GM12873 (cell line): Measurements from ENCODE around the gene ZNHIT2.

ENCODE experiments used
- TF ChIP-seq, protein P1 (sequence below): IDR thresholded peaks from 2 replicates; pipeline ENCODE4 v1.5.1; 2012; ENCODE audit warnings: low read depth, mild to moderate bottlenecking, moderate library complexity, low read length, control low read depth; ENCODE audit not compliant: insufficient read depth; ENCODE audit errors: missing control alignments

ZNHIT2 gene

DNA sequence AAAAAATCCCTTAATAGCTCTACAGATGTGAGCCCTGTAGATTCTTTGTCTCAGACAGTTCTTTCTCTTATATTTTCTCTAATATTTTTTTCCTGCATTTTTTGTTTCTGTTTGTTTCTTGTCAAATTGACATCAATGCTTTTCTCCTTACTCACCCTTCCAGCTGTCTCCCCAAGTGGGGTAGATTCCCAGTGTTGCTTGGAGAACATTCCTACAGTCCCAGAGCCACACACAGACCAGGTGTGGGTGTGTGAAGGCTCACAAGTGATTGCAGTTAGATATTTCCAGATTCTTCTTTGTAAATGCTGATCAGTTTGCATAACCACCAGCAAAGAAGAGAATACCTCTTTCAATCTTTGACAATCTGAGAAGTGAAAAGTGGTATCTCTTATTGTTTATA is 14.0 kb downstream of the ZNHIT2 start:
- TF ChIP-seq, protein P1, sequence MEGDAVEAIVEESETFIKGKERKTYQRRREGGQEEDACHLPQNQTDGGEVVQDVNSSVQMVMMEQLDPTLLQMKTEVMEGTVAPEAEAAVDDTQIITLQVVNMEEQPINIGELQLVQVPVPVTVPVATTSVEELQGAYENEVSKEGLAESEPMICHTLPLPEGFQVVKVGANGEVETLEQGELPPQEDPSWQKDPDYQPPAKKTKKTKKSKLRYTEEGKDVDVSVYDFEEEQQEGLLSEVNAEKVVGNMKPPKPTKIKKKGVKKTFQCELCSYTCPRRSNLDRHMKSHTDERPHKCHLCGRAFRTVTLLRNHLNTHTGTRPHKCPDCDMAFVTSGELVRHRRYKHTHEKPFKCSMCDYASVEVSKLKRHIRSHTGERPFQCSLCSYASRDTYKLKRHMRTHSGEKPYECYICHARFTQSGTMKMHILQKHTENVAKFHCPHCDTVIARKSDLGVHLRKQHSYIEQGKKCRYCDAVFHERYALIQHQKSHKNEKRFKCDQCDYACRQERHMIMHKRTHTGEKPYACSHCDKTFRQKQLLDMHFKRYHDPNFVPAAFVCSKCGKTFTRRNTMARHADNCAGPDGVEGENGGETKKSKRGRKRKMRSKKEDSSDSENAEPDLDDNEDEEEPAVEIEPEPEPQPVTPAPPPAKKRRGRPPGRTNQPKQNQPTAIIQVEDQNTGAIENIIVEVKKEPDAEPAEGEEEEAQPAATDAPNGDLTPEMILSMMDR = no peak

DNA sequence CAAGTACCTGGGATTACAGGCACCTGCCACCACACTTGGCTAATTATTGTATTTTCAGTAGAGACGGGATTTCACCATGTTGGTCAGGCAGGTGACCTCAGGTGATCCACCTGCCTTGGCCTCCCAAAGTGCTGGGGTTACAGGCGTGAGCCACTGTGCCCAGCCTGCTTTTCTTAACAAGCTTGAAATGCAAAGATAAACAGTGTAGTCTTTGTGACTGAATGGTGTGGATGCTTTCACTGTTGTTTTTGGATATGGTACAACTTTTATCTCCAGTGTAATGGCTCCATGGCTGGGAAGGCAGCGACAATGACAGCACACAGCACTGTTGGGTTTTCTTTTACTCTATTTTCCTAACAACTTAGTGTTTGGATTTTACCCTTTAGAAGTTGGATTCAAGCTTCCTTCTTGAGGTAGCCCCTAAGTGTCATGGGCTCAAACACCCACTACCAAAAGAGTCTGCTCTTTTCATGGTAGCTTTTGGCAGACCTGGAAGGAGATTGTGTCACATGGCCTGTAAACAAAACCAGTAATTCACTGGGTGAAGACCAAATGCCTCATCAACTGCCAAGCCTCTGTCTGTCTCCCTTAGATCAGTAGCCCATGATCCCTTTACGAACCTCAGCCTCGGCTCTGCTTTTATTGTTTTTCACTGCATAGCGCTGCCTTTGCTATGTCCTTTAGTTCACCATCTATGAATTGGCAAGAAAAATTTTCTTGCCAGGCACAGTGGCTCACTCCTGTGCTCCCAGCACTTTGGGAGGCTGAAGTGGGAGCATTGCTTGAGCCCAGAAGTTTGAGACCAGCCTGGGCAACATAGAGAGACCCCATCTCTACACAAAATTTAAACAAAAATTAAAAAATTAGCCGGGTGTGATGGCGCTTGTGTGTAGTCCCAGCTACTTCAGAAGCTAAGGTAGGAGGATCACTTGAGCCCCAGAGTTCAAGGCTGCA is 15.1 kb downstream of the ZNHIT2 start:
- TF ChIP-seq, protein P1 = no peak

DNA sequence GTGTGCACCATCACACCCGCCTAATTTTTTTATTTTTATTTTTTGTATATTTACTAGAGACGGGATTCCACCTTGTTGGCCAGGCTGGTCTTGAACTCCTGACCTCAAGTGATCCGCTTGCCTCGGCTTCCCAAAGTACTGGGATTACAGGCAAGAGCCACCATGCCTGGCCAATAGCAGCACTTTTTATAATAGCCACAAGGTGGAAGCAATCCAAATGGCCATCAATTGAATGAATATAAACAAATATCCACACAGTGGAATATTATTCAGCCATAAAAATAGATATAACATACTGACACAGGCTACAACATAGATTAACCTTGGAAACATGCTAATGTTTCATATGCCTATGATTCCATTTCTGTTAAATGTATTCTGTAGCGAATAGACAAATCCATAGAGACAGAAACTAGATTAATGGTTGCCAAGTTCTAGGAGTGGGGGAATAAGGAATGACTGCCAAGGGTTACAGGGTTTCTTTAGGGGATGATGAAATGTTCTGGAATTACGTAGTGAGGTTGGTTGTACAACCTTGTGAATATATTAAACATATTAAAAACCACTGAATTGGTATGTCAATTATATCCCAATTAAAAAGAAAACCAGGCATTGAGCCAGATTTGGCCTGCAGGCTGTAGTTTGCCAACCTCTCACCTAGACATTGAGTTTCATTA is 16.7 kb downstream of the ZNHIT2 start:
- TF ChIP-seq, protein P1 = peak; percentile 10

DNA sequence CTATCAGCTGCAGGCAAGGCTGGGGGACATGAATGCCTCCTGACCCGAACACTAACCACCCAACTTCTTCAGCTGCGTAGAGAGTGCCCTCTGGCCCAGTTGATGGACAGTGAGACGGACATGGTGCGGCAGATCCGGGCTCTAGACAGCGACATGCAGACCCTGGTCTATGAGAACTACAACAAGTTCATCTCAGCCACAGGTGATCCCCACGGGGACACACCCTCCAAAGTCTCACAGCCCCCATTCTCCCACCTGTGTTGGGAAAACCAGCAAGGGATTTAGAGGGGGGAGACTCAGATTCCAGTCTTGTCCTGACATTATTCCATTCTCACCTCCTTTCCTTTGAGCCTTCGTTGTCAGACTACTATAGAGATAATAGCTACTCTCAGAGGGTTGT is 20.6 kb downstream of the ZNHIT2 start:
- TF ChIP-seq, protein P1 = no peak

DNA sequence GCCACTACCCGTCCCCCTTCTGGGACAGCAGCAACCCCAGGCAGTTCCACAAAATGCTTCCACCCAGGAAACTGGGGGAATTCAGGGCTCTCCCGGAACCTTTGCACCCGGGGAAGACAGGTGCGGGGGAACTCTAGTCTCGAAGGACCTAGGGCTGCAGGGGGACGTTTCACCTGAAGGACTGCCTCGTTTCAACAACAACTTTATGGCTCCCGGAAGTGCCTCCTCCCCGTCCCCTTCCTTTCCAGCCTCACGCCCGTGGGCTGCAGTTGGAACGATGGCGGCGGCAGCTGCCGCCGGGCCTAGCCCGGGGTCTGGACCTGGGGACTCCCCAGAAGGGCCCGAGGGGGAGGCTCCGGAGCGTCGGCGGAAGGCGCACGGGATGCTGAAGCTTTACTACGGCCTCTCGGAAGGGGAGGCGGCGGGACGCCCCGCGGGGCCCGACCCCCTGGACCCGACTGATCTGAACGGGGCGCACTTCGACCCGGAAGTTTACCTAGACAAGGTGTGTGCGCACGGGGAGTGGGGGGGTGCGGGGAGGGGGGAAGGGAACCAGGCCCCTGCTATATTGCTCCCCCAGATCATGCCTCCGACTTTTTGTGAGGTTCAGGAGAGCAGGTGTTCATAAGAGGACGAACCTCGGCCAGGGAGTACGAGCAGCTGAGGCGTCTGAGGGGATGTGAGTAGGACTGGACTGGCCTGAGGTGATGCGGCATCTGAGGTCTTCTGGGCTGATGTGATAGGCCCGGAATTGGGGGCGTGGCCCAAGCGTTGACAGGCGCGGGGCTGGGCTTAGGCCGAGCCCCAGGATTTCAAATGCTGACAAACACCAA is 21.3 kb downstream of the ZNHIT2 start, which contains the start of gene VPS51:
VPS51 (plus strand) TSS at position 241 of the 833 bp plus-strand sequence; CDS start at position 278, 37 bp downstream.
- TF ChIP-seq, protein P1 = no peak

DNA sequence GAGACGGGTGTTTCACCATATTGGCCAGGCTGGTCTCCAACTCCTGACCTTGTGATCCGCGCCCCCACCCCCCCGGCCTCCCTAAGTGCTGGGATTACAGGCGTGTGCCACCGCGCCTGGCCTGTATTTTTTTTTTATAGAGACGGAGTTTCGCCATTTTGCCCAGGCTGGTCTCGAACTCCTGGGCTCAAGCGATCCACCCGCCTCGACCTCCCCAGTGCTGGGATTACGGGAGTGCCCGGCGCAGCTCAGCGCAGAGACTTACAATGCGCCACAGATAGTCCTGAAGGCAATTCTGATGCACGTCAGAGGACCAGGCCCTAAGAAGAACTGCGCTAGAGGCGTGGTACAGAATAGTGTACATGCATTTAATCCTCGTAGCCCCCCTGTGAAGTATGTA is 22.1 kb downstream of the ZNHIT2 start:
- TF ChIP-seq, protein P1 = no peak
